MM.1S (cell line): ENCODE measurements around the gene TTC24.

ENCODE experiments used
- DNase-seq: peaks from one replicate; pipeline ENCODE4 v3.0.0-alpha.2; 2015
- H2AFZ ChIP-seq: fragments of 300-600 bp; sonication (generic); 2 replicates; pipeline ENCODE4 v1.6.0; 2016; ENCODE audit warnings: antibody characterized with exemption, low read length
- H3F3A ChIP-seq: fragments of 300-600 bp; sonication (generic); 2 replicates; pipeline ENCODE4 v1.6.1; 2016; ENCODE audit warnings: mild to moderate bottlenecking, antibody characterized with exemption, low read length, moderate library complexity, mixed read lengths; ENCODE audit not compliant: insufficient read depth
- H3K27ac ChIP-seq: fragments of 300-600 bp; sonication (generic); 2 replicates; pipeline ENCODE4 v1.5.1; 2016; ENCODE audit warnings: mild to moderate bottlenecking, low read length
- H3K27me3 ChIP-seq: fragments of 300-600 bp; sonication (generic); replicated peaks from 2 replicates; pipeline ENCODE4 v1.6.0; 2016; ENCODE audit warnings: low read length; ENCODE audit not compliant: insufficient read depth
- H3K36me3 ChIP-seq: fragments of 300-600 bp; sonication (generic); replicated peaks from 2 replicates; pipeline ENCODE4 v1.6.1; 2016; ENCODE audit warnings: mild to moderate bottlenecking, low read length, mixed read lengths; ENCODE audit not compliant: insufficient read depth
- H3K4me1 ChIP-seq: fragments of 300-600 bp; sonication (generic); 2 replicates; pipeline ENCODE4 v1.6.1; 2016; ENCODE audit warnings: low read length, mixed read lengths
- H3K4me2 ChIP-seq: fragments of 300-600 bp; sonication (generic); 2 replicates; pipeline ENCODE4 v1.6.0; 2016; ENCODE audit warnings: low read depth, low read length
- H3K4me3 ChIP-seq: fragments of 300-600 bp; sonication (generic); 2 replicates; pipeline ENCODE4 v1.5.1; 2016; ENCODE audit warnings: low read length, mixed read lengths
- H3K79me2 ChIP-seq: fragments of 300-600 bp; sonication (generic); 2 replicates; pipeline ENCODE4 v1.6.1; 2016; ENCODE audit warnings: mixed run types, low read length, mixed read lengths
- H3K9ac ChIP-seq: fragments of 300-600 bp; sonication (generic); 2 replicates; pipeline ENCODE4 v1.6.1; 2016; ENCODE audit warnings: low read length, mixed read lengths
- H3K9me2 ChIP-seq: fragments of 300-600 bp; sonication (generic); replicated peaks from 2 replicates; pipeline ENCODE4 v1.6.1; 2016; ENCODE audit warnings: mild to moderate bottlenecking, low read length, mixed read lengths; ENCODE audit not compliant: insufficient read depth
- H3K9me3 ChIP-seq: fragments of 300-600 bp; sonication (generic); replicated peaks from 2 replicates; pipeline ENCODE4 v1.6.1; 2016; ENCODE audit warnings: mild to moderate bottlenecking, low read length, mixed read lengths; ENCODE audit not compliant: insufficient read depth
- H4K20me1 ChIP-seq: fragments of 300-600 bp; sonication (generic); 2 replicates; pipeline ENCODE4 v1.6.1; 2016; ENCODE audit warnings: mild to moderate bottlenecking, low read length, moderate library complexity, mixed read lengths; ENCODE audit not compliant: insufficient read depth
- EZH2 ChIP-seq: fragments of 300-600 bp; sonication (generic); optimal IDR thresholded peaks from 2 replicates; pipeline ENCODE3; 2017; ENCODE audit warnings: low read depth, mild to moderate bottlenecking, antibody characterized with exemption, low read length, mixed read lengths
- EZH2phosphoT487 ChIP-seq: fragments of 300-600 bp; sonication (generic); IDR thresholded peaks from 2 replicates; pipeline ENCODE4 v1.6.1; 2018; ENCODE audit warnings: antibody characterized with exemption, low read length
- TF ChIP-seq, protein P1 (sequence below): fragments of 300-600 bp; sonication (generic); IDR thresholded peaks from 2 replicates; pipeline ENCODE4 v1.5.1; 2016; ENCODE audit warnings: antibody characterized with exemption, low read length, mixed read lengths

Gene TTC24

GRCh38 chr1:156579472-156579871, at the start of gene TTC24:
Gene TTC24, plus strand, starts transcription at chr1:156579723. Its CDS starts 1,642 bp downstream, at chr1:156581365.
- Histone ChIP-seq H3K4me1 (no peaks in the 10 kb centered on the region), H3K9ac (no peak within 1 kb of the TSS), H3K4me3 (no peak within 1 kb of the TSS), H3K27ac (no peak within 1 kb of the TSS), H3F3A (no peaks in the 10 kb centered on the region), H4K20me1 (no peaks in the 10 kb centered on the region), H3K27me3 (no peaks in the 10 kb centered on the region), H3K36me3 (no peaks in the 10 kb centered on the region), H3K79me2 (no peaks in the 10 kb centered on the region), H3K4me2 (no peak within 1 kb of the TSS), H3K9me3 (no peaks in the 10 kb centered on the region), H3K9me2 (no peaks in the 10 kb centered on the region), H2AFZ (no peak within 1 kb of the TSS)
- TF ChIP-seq EZH2phosphoT487: no peak
- DNase-seq: no peak

GRCh38 chr1:156530006-156530405, 49.5 kb upstream of the TTC24 start:
- Histone ChIP-seq H3K4me1 (peaks cover 12% of the 10 kb centered on the region), H3K9ac (no peak overlapping the region)

DNA sequence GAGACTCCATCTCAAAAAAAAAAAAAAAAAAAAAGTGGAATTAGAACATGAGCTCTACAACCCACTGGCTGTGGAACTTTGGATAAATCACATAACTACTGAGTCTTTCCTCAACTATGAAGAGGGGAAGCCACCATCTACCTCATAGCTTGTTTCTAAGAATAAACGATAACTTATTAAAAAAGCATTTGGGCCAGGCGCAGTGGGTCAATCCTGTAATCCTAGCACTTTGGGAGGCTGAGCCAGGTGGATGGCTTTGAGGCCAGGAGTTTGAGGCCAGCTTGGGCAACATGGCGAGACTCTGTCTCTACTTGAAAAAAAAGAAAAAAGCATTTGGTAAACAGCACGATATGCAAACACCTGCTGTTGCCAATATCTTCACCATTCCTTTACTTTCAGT, 47.1 kb upstream of the TTC24 start:
- H3K36me3 ChIP-seq: no peaks in the 10 kb centered on the region
- TF ChIP-seq EZH2phosphoT487 (no peak), EZH2 (no peak)
- TF ChIP-seq, protein P1, sequence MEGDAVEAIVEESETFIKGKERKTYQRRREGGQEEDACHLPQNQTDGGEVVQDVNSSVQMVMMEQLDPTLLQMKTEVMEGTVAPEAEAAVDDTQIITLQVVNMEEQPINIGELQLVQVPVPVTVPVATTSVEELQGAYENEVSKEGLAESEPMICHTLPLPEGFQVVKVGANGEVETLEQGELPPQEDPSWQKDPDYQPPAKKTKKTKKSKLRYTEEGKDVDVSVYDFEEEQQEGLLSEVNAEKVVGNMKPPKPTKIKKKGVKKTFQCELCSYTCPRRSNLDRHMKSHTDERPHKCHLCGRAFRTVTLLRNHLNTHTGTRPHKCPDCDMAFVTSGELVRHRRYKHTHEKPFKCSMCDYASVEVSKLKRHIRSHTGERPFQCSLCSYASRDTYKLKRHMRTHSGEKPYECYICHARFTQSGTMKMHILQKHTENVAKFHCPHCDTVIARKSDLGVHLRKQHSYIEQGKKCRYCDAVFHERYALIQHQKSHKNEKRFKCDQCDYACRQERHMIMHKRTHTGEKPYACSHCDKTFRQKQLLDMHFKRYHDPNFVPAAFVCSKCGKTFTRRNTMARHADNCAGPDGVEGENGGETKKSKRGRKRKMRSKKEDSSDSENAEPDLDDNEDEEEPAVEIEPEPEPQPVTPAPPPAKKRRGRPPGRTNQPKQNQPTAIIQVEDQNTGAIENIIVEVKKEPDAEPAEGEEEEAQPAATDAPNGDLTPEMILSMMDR: no peak
- H3K79me2 ChIP-seq: no peaks in the 10 kb centered on the region
- H3K4me2 ChIP-seq: no peak overlapping the region
- H3K9me3 ChIP-seq: no peaks in the 10 kb centered on the region
- no peaks in the 10 kb centered on the region for H3K4me1 ChIP-seq
- no peak overlapping the region for H3K4me3 ChIP-seq
- H4K20me1 ChIP-seq: no peaks in the 10 kb centered on the region
- H3K9me2 ChIP-seq: no peaks in the 10 kb centered on the region
- H3F3A ChIP-seq: no peaks in the 10 kb centered on the region
- H3K27ac ChIP-seq: no peak overlapping the region
- no peak overlapping the region for H2AFZ ChIP-seq
- no peaks in the 10 kb centered on the region for H3K27me3 ChIP-seq
- DNase-seq: no peak
- H3K9ac ChIP-seq: no peak overlapping the region

More at GRCh38 chr1:156530006-156530405, 49.5 kb upstream of the TTC24 start:
- Histone ChIP-seq H4K20me1 (no peaks in the 10 kb centered on the region), H3K9me2 (no peaks in the 10 kb centered on the region), H3F3A (peaks cover 9% of the 10 kb centered on the region), H3K27ac (no peak overlapping the region), H3K4me2 (no peak overlapping the region), H2AFZ (no peak overlapping the region), H3K27me3 (no peaks in the 10 kb centered on the region), H3K79me2 (no peaks in the 10 kb centered on the region), H3K9me3 (no peaks in the 10 kb centered on the region), H3K4me3 (no peak overlapping the region), H3K36me3 (no peaks in the 10 kb centered on the region)
- no peak for DNase-seq
- TF ChIP-seq, protein P1: no peak

DNA sequence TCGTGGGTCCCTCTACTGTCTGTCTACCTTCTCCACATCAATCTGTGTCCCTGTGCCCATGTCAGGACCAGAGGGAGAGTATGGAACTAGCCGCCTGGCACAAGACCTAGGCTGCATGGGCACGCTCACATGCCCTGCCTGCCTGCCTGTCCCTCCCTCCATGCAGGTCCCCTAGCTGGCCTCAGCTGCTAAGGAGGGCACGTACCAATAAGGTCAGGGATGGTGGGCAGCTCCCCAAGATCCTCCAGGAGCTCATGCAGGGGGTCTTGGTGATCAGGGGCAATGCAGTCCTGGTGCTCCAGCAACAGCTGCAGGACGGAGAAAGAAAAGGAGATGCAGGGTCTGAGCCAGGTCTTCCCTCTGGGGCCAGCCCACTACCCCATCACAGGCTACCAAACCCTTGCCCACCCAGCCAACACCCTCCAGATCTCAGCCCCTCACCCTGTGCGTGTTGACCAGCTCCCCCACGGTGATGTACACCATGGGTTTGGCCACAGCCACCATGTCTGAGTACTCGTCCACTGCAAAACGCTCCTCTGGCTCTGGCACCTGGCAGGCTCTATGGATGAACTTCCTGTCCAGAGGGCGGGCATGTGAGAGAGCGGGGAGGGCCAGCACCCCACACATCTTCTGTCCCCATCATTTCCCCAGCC, 45.8 kb upstream of the TTC24 start:
- Histone ChIP-seq H4K20me1 (no peaks in the 10 kb centered on the region), H3F3A (no peaks in the 10 kb centered on the region), H3K4me3 (no peak overlapping the region), H2AFZ (no peak overlapping the region), H3K9me3 (no peaks in the 10 kb centered on the region), H3K4me1 (no peaks in the 10 kb centered on the region), H3K27me3 (no peaks in the 10 kb centered on the region), H3K4me2 (no peak overlapping the region), H3K9me2 (no peaks in the 10 kb centered on the region), H3K9ac (no peak overlapping the region), H3K79me2 (no peaks in the 10 kb centered on the region), H3K36me3 (no peaks in the 10 kb centered on the region), H3K27ac (no peak overlapping the region)
- DNase-seq: no peak
- TF ChIP-seq EZH2phosphoT487: no peak
- no peak for TF ChIP-seq EZH2
- TF ChIP-seq, protein P1: no peak
